ENCODE measurements around the gene HGF.
A peak's percentile ranks its signal among the peaks of the same experiment; 100 is the strongest.
"Not testable (repeated sequence)": the region's sequence is repeated elsewhere in the genome, so short reads cannot be mapped to it uniquely, and the experiment has no call there.

HGF gene

DNA sequence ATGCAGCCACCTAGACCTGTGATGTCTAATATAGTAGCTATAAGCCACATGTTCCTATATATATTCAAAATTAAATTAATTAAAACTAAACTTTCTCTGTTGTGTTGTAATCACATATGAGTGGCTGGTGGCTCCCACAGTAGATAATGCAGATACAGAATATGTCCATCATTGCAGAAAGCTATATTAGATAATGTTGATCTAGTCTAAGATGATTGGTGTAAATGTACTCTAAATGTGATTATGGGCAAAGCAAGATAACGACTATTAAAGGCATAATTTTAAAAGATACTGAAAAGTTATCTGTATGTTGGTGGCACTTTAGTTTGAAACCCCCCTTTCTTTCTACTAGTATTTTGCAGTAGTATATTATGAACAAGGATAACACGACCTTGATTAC, 5.7 kb upstream of the HGF start:
- no peak for DNase-seq

DNA sequence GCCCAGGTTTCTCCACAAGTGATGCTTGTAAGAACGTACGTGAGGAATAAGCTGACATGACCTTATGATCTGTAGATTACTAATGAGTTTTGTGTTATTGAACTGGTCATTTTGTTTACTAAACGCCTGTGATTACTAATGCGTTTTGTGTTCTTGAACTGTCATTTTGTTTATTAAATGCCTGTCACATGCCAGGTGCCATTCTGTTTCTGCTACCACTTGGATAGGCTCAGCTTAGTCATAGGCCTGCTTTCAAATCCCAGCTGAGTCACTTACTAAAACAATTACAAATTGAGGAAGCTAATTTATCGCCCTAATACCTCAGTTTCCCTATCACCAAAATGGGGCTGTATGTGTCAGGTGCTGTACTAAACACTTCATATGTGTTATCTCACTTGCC, 4.7 kb upstream of the HGF start:
- DNase-seq: no peak

DNA sequence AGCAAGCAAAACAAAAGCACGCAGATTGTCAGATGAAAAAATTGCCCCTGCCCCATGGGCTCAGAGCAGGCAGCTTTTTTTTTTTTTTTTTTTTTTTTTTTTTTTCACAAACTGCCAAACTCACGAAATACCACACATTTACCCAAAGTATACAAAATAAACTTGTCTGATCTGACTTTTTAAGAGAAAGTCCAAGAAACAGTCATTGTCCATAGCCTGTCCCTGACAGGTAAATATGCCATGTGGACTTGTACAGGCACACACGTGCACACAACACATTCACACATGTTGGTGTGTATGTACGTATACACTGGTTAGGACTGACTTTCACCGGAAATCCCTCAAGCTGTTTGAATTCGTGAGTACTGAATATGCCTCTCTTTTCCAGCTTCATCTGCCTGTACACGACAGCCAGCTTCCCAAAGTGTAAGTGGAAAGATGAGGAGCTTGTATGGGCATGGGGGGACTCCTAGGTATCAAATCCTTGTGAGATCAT, 929 bp upstream of the HGF start:
- no peak for DNase-seq

DNA sequence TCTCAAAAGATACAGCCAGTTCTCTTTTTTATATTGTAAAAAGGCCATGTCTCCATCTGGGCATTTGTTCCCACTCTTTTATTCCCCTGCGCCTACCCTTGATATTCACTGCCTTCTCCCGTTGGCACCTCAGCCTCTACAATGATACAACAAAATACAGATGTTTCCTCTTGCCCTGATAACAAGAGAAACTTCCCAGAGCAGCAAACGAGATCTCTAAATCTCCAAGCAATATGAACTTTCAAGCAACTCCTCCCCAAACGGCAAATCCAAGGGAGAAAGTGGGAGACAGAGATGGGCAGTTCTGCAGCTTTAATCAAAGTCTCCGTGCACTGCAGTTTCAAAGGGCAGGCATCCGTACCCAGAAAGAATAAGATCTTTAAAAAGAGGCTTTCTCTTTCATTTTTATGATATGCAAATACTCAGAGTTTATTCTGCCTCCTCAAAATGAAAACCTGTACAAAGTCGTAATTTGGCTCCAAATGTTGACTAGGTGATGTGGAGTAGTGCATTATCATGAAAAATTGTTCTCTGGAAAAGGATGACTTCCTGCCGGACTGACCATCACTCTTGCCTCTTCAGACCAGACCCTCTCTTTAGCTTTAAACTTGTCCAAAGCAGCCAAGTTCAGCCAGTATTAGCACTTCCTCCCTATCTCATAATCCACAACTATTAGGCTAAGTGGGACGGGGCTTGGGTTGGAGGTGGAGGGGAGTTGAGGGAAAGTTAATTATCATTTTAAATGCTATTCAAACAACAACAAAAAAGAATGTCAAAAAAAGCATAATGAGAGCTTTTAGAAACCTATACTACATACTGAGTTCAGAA, 682 bp downstream of the HGF start:
- no peak for DNase-seq

DNA sequence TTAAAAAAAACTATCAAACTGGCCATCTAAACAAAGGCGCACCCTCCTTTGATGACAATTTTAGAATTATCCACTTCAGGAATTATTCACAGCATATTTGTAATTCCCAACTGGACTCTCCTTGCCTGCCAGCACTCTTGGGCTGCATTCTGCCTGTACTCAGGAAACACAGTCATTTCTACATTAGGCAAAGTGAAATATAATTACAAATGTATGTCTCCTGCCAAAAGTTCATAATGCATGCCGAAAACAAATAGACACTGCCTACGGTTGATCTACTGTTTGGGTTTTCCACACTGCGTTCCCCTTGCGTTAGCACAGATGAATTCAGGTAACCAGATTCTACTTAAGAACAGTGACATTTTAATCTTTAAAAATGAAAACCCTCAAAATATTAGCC, 1.9 kb downstream of the HGF start:
- DNase-seq: peak; percentile 37 to 70

DNA sequence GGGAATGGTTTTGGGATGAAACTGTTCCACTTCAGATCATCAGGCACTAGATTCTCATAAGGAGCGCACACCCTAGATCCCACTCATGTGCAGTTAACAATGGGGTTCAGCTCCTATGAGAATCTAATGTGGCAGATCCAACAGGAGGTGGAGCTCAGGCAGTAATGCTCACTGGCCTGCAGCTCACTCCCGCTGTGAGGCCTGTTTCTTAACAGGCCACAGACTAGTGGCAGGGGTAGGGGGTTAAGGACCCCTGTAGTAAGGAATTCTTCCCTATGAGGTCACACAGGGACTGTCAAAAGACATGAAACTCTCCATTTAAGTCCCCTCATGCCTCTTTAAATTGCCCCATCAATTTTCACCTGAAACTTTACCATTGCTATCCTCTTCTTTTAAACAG, 8.0 kb downstream of the HGF start:
- DNase-seq: peak in 1 of 2 experiments; percentile 35

DNA sequence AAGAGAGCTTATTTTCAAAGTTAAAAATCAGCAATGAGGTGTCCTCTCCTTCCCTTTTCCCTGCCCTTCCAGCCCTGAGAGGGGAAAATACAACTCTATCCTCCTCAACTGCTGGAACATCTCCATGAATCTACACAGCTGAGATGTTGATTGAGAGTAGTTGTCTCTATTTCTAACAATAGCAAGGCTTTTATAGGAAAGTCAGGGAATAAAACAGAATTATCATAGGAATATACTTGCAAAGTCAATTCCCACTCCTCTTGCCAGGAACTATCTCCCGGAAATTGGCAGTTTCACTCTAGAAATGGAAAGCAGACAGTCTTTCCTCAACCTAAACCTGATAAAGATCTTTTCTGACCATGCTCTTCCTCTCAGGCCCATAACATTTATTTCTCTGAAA, 8.8 kb downstream of the HGF start:
- DNase-seq: no peak

DNA sequence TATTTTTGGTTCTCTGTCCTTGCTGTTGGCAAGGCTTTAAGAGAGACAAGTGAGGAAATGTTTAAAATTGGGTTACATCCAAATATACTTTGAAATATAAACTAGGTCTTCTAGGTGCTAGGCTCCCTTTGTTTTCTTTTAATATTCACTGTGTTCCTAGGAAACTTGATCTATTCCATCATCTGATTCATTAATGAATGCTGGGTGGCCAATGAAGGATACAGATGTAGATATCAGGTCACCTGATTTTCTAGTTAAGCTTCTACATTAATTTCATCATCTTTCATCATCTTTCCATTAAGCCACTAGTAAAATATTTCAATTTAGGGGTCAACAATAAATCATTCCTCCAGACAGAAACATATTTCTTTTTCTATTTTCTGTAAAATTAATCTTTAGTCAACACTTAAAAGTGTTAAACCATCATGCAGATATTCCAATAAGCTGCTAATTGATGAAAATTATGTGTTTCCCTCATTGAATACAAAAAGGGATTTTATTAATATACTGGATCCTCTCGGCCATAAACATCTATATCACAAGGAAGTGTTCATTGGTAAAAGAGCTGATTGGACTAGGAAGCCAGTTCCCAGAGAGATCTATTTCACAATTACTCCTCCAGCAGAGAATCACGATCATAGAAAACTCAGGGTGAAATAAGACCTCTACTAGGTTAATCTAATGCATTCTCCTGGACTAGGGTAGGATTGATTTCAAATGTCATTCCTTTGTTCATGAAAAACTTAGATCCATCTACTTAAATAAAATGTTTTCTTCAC, 14.7 kb downstream of the HGF start:
- DNase-seq: no peak

DNA sequence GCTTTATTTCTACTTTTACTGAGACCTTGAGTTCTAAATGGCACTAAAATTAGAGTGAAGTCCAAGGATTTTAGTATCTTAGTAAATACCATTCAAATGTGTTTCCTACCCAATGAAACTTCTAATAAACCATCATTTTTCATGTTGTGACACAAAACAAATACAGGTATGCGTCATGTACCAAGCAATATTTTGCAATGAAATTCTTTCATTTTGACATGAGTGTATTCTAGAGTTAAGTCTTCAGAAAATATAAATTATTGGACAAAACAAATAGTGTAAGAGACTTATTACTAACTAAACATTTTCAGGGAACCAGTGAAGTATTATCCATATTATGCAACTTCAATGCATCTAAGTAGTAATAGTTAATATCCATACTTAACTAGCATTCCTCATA, 16.5 kb downstream of the HGF start:
- no peak for DNase-seq

DNA sequence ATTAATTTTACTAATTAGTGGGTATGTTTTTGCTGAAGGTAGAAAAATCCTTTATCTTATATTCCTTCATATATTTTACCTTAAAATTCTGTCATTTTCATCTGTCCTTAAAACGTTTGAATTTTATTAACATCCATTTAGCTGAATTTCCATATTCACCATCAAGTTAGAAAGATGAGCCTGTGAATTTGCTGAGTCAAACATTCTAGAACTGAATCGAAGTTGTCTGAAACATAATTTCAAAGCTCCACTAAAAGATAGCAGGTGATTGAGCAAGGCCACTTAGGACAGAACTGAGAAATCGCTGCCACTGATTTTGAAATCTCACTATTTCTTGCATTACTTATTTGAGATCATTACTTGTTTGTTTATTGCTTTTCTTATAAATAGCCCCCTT, 17.5 kb downstream of the HGF start:
- no peak for DNase-seq

DNA sequence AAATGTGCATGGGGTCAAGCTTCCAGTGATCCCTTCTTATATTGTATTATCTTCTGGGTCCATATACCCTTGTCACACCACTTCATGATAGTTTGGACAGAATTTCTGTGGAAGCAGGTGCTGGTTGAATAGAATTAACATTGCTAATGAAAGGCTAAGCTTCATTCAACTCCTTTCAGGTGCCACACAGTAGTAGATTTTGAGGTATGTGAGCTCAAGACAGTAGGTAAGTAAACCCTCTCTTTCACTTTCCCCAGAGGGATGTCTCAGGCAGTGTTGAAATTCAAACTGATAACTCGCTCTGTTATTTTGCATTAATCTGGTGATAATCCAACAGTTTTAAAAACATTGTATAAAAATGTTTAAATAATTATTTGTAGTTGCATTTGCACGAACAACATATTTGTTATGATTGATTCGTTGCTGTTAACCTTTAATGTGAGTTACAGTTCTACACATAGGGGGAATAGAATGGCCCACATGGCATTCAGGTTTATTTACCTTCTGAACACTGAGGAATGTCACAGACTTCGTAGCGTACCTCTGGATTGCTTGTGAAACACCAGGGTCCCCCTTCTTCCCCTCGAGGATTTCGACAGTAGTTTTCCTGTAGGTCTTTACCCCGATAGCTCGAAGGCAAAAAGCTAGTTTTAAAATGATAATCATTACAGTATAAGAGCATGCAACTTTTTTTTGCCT, 18.1 kb downstream of the HGF start:
- DNase-seq: no peak

DNA sequence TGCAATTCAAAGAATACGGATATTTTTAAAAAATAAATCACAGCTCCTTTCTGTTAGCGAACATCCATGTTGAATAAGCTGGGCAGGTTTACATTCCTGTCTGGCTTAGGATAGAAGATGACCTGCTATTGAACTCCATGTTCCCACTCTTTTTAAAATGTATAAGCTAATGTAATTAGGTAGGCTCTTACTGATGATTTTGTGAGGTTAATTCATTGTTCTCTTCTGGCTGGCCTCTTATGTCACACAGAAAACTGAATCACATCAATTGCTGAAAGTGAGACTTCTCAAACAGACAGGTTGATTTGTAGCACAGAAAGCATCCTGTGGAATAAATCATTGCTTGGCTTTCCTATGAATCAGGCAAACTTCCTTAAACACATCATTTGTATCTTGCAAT, 24.2 kb downstream of the HGF start:
- DNase-seq: no peak

DNA sequence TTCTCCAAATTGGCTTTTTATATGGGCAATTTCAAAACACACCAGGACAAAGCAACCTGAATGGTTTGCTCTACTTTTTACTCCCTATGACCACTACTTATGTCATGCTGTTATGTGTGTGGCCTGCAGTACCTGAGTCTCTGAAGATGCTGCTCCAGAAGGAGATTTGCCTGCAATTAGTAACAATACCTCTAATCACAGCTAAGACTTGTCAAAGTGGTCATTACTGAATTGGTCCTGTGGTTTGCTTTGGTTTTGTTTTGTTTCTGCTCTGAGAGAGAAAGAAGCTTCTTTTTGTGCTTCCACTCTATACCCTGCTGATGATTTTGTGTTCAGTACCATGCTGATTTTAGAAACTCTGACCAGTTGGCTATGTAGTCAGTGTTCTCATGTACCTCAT, 25.5 kb downstream of the HGF start:
- no peak for DNase-seq

DNA sequence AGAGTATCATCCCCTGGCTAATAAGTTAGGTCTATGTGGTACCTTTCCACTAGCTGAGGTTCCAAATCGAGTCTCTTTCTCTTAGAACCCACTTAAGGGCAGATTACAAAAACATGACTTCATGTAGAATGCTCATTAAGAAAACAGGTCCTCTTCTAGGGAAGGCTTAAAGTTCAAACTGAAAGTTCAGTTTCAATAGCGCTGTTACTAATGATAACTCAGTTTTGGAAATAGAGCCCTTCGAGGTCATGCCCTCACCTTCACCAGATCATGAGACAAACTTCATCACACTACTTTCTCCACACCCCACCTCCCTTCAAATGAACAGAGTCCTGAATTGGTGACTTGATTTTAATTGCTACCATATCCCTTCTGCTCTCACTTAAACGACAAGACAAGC, 26.2 kb downstream of the HGF start:
- no peak for DNase-seq

DNA sequence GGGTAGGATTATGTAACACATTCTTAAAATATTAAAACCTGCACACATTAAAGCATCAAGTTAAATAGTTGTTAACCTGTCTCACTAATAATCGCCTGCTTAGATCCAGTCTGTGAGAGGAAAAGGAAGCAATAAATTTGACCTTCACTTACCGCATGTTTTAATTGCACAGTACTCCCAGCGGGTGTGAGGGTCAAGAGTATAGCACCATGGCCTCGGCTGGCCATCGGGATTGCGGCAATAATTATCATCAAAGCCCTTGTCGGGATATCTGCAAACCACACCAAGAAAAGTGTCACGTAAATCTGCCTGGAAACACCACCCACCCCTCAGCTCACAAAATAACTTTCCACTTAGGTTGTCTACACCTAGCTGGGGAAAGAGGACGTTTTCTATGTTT, 26.6 kb downstream of the HGF start:
- DNase-seq: no peak

DNA sequence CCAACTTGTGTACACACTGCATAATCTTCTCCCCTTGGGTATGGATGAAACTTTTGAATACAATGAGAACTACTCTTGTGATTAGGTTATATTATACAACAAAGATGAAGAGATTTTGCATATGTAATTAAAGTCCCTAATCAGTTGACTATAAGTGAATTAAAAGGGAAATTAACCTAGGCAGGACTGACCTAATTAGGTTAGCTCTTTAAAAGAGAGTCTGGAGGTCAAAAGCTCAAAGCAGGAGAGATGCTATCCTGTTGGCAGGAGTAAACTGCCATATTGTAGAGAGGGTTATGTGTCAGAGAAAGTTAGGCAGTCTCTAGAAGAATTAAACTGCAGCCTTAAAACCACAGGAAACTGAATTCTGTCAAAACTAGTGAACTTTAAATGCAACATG, 29.4 kb downstream of the HGF start:
- DNase-seq: no peak

DNA sequence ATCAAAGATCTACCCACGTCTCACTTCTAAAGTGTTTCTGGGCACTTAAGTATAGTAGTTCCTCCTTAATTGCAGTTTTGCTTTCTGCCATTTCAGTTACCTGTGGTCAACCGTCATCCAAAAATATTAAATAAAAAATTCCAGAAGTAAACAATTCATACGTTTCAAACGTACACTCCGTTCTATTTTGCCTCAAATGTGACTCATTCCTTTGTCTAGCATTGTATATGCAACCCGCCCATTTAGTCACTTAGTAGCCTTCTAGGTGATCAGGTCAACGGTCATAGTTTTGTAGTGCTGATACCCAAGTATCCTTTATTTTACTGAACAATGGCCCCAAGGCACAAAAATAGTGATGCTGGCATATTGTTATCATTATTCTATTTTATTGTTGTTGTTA, 33.8 kb downstream of the HGF start:
- no peak for DNase-seq

DNA sequence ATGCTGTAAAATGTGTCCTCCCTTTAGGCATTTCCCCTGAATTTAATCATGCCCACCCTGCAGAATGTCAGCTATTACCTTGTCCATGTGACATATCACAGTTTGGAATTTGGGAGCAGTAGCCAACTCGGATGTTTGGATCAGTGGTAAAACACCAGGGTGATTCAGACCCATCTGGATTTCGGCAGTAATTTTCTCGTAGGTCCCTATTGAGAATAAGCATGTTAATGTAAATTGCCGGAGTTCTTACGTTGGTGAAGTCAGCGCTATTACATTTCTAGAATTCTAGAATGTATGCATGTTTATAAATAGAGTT, 44.1 kb downstream of the HGF start:
- peak in 1 of 2 experiments; percentile 79 for DNase-seq

DNA sequence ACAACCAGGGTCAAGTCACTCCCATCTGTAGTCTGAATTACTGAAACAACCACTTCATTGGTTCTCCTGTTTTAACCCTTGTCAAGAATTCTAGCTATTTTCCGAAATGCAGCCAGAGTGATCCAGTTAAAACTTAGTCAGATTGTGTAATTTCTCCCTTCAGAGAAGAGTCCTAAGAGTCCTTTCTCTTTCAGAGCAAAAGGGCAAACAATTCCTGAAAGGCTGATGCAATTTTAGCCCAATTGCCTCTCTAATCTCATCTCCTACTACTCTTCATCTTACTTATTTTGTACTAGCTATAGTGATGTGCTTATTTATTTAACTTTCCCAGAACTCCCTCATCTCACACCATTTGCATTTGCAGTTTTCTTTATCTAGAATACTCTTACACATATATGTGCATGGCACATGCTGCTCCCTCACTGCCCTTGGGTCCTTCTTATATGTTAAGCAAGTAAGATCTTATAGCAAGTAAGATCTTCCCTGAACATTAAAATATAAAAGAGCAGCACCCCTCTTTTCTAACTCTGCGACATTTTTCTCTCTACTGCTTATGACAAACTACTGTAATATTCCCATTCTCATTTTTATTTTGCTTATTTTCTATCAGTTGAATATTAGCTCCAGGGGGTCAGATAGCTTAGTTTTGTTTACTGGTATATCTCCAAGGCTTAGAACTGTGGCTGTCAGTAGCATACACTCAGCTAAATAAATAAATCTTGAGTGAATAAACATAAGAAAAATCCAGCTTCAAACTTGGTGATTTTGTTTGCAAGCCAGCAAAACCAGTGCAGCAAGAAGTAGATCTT, 44.6 kb downstream of the HGF start:
- no peak for DNase-seq

DNA sequence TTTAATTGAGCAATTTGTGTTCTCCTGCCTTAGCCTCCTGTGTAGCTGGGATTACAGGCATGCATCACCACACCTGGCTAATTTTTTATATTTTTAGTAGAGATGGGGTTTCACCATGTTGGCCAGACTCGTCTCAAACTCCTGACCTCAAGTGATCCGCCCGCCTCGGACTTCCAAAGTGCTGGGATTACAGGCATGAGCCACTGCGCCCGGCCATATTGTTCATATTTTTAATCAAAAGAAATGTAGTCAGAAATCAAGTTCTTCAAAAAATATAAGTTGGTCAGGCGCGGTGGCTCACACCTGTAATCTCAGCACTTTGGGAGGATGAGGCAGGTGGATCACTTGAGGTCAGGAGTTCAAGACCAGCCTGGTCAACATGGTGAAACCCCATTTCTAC, 47.6 kb downstream of the HGF start:
- DNase-seq: not testable (repeated sequence)

DNA sequence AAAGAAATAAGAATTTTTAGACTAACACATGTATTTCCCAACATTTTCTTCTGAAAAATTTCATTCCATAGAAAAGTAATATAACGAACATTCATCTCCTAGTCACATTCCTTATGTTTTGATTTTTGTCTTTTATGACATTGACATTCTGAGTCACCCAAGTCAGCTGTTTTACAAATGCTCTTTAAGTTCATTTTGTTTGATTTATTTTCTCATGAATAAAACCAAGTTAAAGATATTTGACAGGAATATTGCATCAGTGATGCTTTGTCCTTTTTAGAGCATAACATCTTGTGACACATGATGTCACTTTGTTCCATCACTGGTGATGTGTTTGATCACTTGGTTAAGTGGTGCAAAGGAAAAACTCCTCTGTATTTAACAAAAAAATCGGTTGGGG, 48.4 kb downstream of the HGF start:
- DNase-seq: no peak

DNA sequence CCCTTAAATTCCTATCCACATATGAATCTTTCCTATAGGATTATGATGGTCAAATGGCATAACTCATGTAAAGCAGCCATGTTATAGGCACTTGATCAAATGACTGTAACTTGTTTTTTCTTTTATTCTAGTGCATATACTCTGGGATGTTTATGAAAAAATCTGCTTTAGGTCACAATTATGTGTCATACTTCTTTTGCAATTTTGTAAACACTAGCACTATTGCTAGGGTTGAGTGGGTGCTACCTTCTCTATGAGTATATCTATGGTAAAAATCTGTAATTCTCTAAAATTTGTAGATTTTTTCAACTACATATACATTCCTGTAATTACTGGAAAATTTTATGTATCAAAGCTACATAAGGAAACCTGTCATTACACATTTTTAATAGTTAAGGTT, 50.0 kb downstream of the HGF start:
- no peak for DNase-seq

DNA sequence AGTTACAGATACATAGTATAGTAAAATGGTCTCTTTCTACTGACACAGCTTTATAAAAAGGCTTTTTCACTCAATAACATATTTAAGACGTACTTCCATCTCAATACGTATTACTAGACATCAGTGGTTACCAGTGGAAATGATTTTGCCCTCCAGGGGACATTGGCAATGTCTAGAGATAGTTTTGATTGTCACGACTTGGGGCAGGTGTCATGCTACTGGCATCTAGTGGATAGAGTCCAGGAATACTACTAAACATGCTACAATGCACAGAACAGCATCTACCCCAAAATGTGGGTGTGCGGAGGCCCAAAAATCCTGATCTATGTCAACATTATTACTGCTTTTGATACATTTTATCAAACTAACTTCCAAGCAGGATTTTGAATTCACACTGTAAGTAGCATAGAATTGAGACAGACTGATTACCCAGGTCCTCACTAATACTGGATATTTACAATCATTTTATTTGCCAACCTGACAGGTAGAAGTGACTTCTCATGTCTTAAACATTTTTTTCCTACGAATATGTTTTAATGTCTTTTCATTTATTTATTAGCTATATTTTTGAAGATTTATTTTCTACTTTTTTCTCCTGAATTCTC, 53.8 kb downstream of the HGF start:
- peak in 1 of 2 experiments; percentile 58 for DNase-seq
